Measurements from ENCODE around the gene ODAM. TPM values are rescaled to one million over a fixed set of nuclear protein-coding genes. Genes with fewer than 3 reads are reported as not detected.
"Not testable (repeated sequence)": the region's sequence is repeated elsewhere in the genome, so short reads cannot be mapped to it uniquely, and the experiment has no call there.

ODAM gene
- total RNA-seq, 2 experiments from 2014 or later = not detected

DNA sequence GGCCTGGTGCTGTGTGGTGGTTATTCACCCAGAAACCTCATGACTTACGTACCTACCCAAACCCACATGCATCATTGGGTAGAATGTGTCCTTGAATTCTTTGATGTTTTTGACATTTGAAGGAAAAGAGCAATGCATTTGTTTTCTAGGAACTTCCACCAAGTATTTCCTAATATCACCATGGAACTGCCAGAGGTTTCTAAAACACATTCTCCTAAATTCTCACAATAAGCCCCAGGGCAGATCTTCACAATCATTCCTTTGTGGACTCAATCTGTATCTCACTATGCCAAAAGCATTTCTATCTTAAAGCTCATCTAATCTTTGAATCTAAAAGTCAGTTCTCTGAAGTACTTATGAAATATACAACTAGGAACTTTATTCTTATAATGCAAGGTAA lies 8.3 kb upstream of the ODAM start:
- CTCF ChIA-PET = no interaction called here
- intact Hi-C loops (cut with micrococcal nuclease) = loop anchor here (10.0 kb wide), 1 partner anchor 872 kb away; no protein-coding TSS in a partner anchor
- no peak for DNase-seq
- no peaks in the 10 kb centered on the region for H3K9me3 Mint-ChIP-seq
- H3K27ac Mint-ChIP-seq = no peak overlapping the region
- H3K4me1 Mint-ChIP-seq (ENCODE audit: low read depth) = no peaks in the 10 kb centered on the region
- peaks cover 2% of the 10 kb centered on the region for H3K27me3 Mint-ChIP-seq (ENCODE audit: low read depth)
- no peaks in the 10 kb centered on the region for H3K36me3 Mint-ChIP-seq (ENCODE audit: low read depth)
- no peak overlapping the region for H3K4me3 Mint-ChIP-seq

DNA sequence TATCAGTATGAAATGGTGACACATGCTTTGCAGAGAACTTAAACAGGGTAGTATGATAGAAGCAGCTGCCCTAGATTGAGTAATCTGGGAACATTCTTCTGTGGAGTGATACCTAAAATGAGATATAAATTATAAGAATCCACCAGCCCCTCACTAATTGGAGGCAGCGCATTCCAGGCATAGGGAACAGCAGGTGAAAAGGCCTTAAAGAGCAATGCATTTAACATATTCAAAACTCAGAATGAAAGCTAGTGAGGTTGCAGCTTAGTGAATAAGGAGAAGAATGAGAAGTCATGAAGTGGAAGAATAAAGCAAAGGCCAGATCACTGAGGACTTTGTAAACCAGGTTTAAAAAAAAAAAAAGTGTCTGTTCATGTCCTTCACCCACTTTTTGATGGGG lies 4.9 kb upstream of the ODAM start:
- no peaks in the 10 kb centered on the region for H3K36me3 Mint-ChIP-seq (ENCODE audit: low read depth)
- no peaks in the 10 kb centered on the region for H3K9me3 Mint-ChIP-seq
- H3K4me3 Mint-ChIP-seq = no peak overlapping the region
- intact Hi-C loops (cut with micrococcal nuclease) = no loop called here
- no peaks in the 10 kb centered on the region for H3K4me1 Mint-ChIP-seq (ENCODE audit: low read depth)
- no peak overlapping the region for H3K27ac Mint-ChIP-seq
- H3K27me3 Mint-ChIP-seq (ENCODE audit: low read depth) = no peaks in the 10 kb centered on the region
- no peak for DNase-seq
- CTCF ChIA-PET = no interaction called here

GRCh38 chr4:70191647-70192046 lies 3.9 kb upstream of the ODAM start:
- Mint-ChIP-seq H3K4me3 (no peak overlapping the region), H3K9me3 (no peaks in the 10 kb centered on the region), H3K4me1 (ENCODE audit: low read depth) (no peaks in the 10 kb centered on the region), H3K27ac (no peak overlapping the region), H3K36me3 (ENCODE audit: low read depth) (no peaks in the 10 kb centered on the region), H3K27me3 (ENCODE audit: low read depth) (no peaks in the 10 kb centered on the region)
- intact Hi-C loops (cut with micrococcal nuclease) = no loop called here
- CTCF ChIA-PET = no interaction called here
- DNase-seq = no peak

GRCh38 chr4:70192895-70193294 lies 2.6 kb upstream of the ODAM start:
- Mint-ChIP-seq H3K27me3 (ENCODE audit: low read depth) (no peaks in the 10 kb centered on the region), H3K9me3 (no peaks in the 10 kb centered on the region), H3K36me3 (ENCODE audit: low read depth) (no peaks in the 10 kb centered on the region), H3K4me1 (ENCODE audit: low read depth) (no peaks in the 10 kb centered on the region), H3K27ac (no peak overlapping the region), H3K4me3 (no peak overlapping the region)
- DNase-seq = no peak
- intact Hi-C loops (cut with micrococcal nuclease) = no loop called here
- CTCF ChIA-PET = no interaction called here

GRCh38 chr4:70196857-70197256 lies 1.3 kb downstream of the ODAM start:
- CTCF ChIA-PET = interaction anchor here (1.3 kb wide), 1 partner anchor 13 kb away, joined by 3 read pairs; no protein-coding TSS in a partner anchor
- H3K9me3 Mint-ChIP-seq = no peaks in the 10 kb centered on the region
- DNase-seq = no peak

DNA sequence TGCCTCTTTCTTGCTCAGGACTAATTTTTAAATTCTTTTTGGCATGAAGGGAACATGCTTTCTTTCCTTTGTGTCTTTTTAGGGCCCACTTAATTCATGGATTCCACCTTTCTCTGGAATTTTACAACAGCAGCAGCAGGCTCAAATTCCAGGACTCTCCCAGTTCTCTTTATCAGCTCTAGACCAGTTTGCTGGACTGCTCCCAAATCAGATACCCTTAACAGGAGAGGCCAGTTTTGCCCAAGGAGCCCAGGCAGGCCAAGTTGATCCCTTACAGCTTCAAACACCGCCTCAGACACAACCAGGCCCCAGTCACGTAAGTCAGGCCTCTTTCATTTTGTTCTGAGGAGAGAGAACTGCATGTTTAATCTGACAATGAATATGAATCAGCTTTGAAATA lies 2.3 kb downstream of the ODAM start:
- intact Hi-C loops (cut with micrococcal nuclease) = no loop called here
- Mint-ChIP-seq H3K4me3 (no peak overlapping the region), H3K4me1 (ENCODE audit: low read depth) (no peaks in the 10 kb centered on the region), H3K27me3 (ENCODE audit: low read depth) (no peaks in the 10 kb centered on the region), H3K9me3 (no peaks in the 10 kb centered on the region), H3K36me3 (ENCODE audit: low read depth) (no peaks in the 10 kb centered on the region), H3K27ac (no peak overlapping the region)
- no peak for DNase-seq
- CTCF ChIA-PET = no interaction called here

More at GRCh38 chr4:70196857-70197256, 1.3 kb downstream of the ODAM start:
- H3K36me3 Mint-ChIP-seq (ENCODE audit: low read depth) = no peaks in the 10 kb centered on the region
- no peaks in the 10 kb centered on the region for H3K27me3 Mint-ChIP-seq (ENCODE audit: low read depth)
- H3K4me3 Mint-ChIP-seq = no peak overlapping the region
- no peaks in the 10 kb centered on the region for H3K4me1 Mint-ChIP-seq (ENCODE audit: low read depth)
- intact Hi-C loops (cut with micrococcal nuclease) = no loop called here
- no peak overlapping the region for H3K27ac Mint-ChIP-seq

GRCh38 chr4:70203601-70204000 lies 8.1 kb downstream of the ODAM start:
- CTCF ChIA-PET = no interaction called here
- no peaks in the 10 kb centered on the region for H3K9me3 Mint-ChIP-seq
- H3K4me1 Mint-ChIP-seq (ENCODE audit: low read depth) = no peaks in the 10 kb centered on the region
- H3K27ac Mint-ChIP-seq = no peak overlapping the region
- no peaks in the 10 kb centered on the region for H3K36me3 Mint-ChIP-seq (ENCODE audit: low read depth)
- no peak for DNase-seq
- H3K27me3 Mint-ChIP-seq (ENCODE audit: low read depth) = no peaks in the 10 kb centered on the region
- intact Hi-C loops (cut with micrococcal nuclease) = no loop called here
- H3K4me3 Mint-ChIP-seq = no peak overlapping the region

GRCh38 chr4:70212752-70213151 lies 17.2 kb downstream of the ODAM start:
- H3K4me3 Mint-ChIP-seq; DNase-seq; H3K36me3 Mint-ChIP-seq (ENCODE audit: low read depth); H3K27ac Mint-ChIP-seq; H3K27me3 Mint-ChIP-seq (ENCODE audit: low read depth); H3K9me3 Mint-ChIP-seq; intact Hi-C loops (cut with micrococcal nuclease); CTCF ChIA-PET; H3K4me1 Mint-ChIP-seq (ENCODE audit: low read depth): not testable (repeated sequence)

- intact Hi-C loops (cut with micrococcal nuclease) = not testable (repeated sequence)
Measured at GRCh38 chr4:70216109-70216508, 20.6 kb downstream of the ODAM start.

GRCh38 chr4:70216550-70216949 lies 21.0 kb downstream of the ODAM start:
- DNase-seq; H3K4me3 Mint-ChIP-seq; H3K27ac Mint-ChIP-seq; H3K27me3 Mint-ChIP-seq (ENCODE audit: low read depth); H3K36me3 Mint-ChIP-seq (ENCODE audit: low read depth); H3K9me3 Mint-ChIP-seq; CTCF ChIA-PET; intact Hi-C loops (cut with micrococcal nuclease); H3K4me1 Mint-ChIP-seq (ENCODE audit: low read depth): not testable (repeated sequence)

More at GRCh38 chr4:70216109-70216508, 20.6 kb downstream of the ODAM start:
- H3K9me3 Mint-ChIP-seq; CTCF ChIA-PET; H3K27ac Mint-ChIP-seq; DNase-seq; H3K4me3 Mint-ChIP-seq; H3K4me1 Mint-ChIP-seq (ENCODE audit: low read depth); H3K36me3 Mint-ChIP-seq (ENCODE audit: low read depth); H3K27me3 Mint-ChIP-seq (ENCODE audit: low read depth): not testable (repeated sequence)

DNA sequence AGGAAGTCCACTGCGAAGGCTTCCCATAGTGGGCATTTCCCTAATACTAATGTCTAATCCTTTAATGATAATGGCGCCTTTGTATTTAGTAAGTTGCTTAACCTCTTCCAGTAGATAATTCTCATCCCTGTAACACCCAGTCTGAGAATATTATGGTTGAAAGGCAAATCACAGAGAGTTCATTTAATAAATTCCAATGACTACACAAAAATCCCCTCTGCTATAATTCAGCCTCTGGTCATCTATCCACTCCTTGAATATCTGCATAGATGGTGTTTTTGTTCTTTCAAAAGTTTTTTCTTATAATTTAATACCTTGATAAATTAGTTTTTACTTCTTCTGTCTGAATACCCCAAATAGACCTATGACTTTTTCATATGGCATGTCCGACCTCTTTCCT lies 25.9 kb downstream of the ODAM start:
- intact Hi-C loops (cut with micrococcal nuclease); H3K4me3 Mint-ChIP-seq; H3K4me1 Mint-ChIP-seq (ENCODE audit: low read depth); DNase-seq; H3K27me3 Mint-ChIP-seq (ENCODE audit: low read depth); H3K9me3 Mint-ChIP-seq; H3K36me3 Mint-ChIP-seq (ENCODE audit: low read depth); H3K27ac Mint-ChIP-seq: not testable (repeated sequence)
- CTCF ChIA-PET = interaction anchor here (0.5 kb wide), 1 partner anchor 224 kb away, joined by 4 read pairs; no protein-coding TSS in a partner anchor

DNA sequence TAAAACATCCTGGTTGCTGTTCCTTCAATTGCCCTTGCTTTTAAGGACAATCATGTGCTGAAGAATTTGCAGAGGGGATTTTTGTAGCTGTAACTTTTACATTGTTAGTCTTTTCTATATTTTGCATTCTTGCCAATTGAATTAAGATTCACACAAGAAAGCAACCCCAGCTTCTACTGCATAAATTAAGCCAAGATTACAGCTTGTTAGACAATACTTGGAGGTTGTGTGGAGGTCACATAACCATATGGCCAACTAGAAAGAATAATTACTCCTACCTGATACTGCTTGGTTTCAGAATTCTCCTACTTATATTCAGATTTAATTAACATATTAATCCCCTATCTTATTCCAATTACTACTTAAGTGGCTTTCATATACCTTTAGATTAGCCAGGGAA lies 26.3 kb downstream of the ODAM start:
- H3K27me3 Mint-ChIP-seq (ENCODE audit: low read depth); DNase-seq; intact Hi-C loops (cut with micrococcal nuclease); H3K27ac Mint-ChIP-seq; CTCF ChIA-PET; H3K36me3 Mint-ChIP-seq (ENCODE audit: low read depth); H3K4me1 Mint-ChIP-seq (ENCODE audit: low read depth); H3K4me3 Mint-ChIP-seq; H3K9me3 Mint-ChIP-seq: not testable (repeated sequence)

DNA sequence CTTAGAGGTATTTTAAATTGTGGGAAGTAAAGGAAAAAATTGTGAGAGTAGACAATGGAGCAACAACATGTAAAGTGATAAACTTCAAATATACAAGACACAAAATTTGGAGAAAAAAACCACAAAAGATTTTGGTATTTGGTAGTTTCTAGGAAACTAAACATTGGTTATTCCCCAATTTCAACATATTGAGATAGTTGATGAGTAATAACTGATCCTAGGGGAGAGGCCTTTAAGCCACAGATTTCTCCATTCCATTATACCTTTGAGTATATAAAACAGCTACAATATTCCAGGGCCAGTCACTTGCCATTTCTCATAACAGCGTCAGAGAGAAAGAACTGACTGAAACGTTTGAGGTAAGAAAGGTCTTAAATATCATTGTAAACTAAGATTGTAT lies 30.3 kb downstream of the ODAM start, which contains the start of gene FDCSP:
Gene FDCSP, plus strand, starts transcription at position 301 of the 400 bp plus-strand sequence. CDS start 5,071 bp downstream, outside the sequence.
- Mint-ChIP-seq H3K4me3 (no peak within 1 kb of the TSS), H3K4me1 (ENCODE audit: low read depth) (no peaks in the 10 kb centered on the region), H3K9me3 (no peaks in the 10 kb centered on the region), H3K27ac (no peak within 1 kb of the TSS), H3K36me3 (ENCODE audit: low read depth) (no peaks in the 10 kb centered on the region), H3K27me3 (ENCODE audit: low read depth) (no peaks in the 10 kb centered on the region)
- CTCF ChIA-PET = no interaction called here
- intact Hi-C loops (cut with micrococcal nuclease) = no loop called here
- DNase-seq = no peak

GRCh38 chr4:70236125-70236524 lies 40.6 kb downstream of the ODAM start:
- Mint-ChIP-seq H3K4me1 (ENCODE audit: low read depth) (no peaks in the 10 kb centered on the region), H3K9me3 (no peaks in the 10 kb centered on the region), H3K36me3 (ENCODE audit: low read depth) (no peaks in the 10 kb centered on the region), H3K27me3 (ENCODE audit: low read depth) (no peaks in the 10 kb centered on the region), H3K4me3 (no peak overlapping the region), H3K27ac (no peak overlapping the region)
- intact Hi-C loops (cut with micrococcal nuclease) = no loop called here
- no peak for DNase-seq
- CTCF ChIA-PET = no interaction called here
